HepG2 (cell line): ENCODE results near the gene TMEM117. TPM values are rescaled to one million over a fixed set of nuclear protein-coding genes. Genes with fewer than 3 reads are reported as not detected.

Experiments used
- ATAC-seq: fragments of 200-7000 bp; cut with Tn5 transposase; 3 replicates; pipeline ENCODE4 v1.9.1; 2020; ENCODE audit warnings: mild to moderate bottlenecking, moderate library complexity
- BruUV-seq: library from RNA; stranded (reverse); fragments of 400-500 nt; replicated peaks from 2 replicates; lab custom pipeline; 2021; lab: Mats Ljungman, UMichigan
- CTCF ChIA-PET: fragments of 300-600 bp; formaldehyde crosslinking; extraction: SDS; loops from one replicate; lab custom pipeline; 2021; ENCODE audit warnings: low total read pairs, inconsistent platforms, low intra/inter-chr PET ratio; lab: Yijun Ruan, JAX
- POLR2A ChIA-PET: fragments of 350-600 bp; sonication (Branson Sonifier 250); formaldehyde crosslinking; loops from one replicate; lab custom pipeline; 2020; ENCODE audit warnings: antibody characterized with exemption, inconsistent platforms; lab: Yijun Ruan, JAX
- DNase-seq: peaks from one replicate; pipeline ENCODE4 v3.0.0-alpha.2; 2015; ENCODE audit warnings: low spot score
- FAIRE-seq: peaks from 3 replicates; lab custom pipeline; 2011; peaks lifted over from hg19 to GRCh38; lab: Jason Lieb, UNC
- H2AFZ ChIP-seq: one replicate; pipeline ENCODE4 v1.6.1; 2011; ENCODE audit warnings: low read length, inconsistent platforms
- H3K27ac ChIP-seq: fragments of 300-600 bp; 3 replicates; pipeline ENCODE4 v1.8.0; 2011; ENCODE audit warnings: mixed run types, mild to moderate bottlenecking, mixed read lengths, low read length, inconsistent platforms; ENCODE audit not compliant: insufficient read depth; ENCODE audit errors: extremely low read length
- H3K27me3 ChIP-seq, 2 experiments: fragments of 200-600 bp in 1 of 2; 2 replicates in 1 of 2; 3 replicates in 1 of 2; pipeline versions ENCODE4 v1.6.0 to v1.8.0; 2011; ENCODE audit warnings: low read length in 2 of 2, mild to moderate bottlenecking in 2 of 2, moderate library complexity in 2 of 2, inconsistent platforms in 1 of 2; ENCODE audit not compliant: insufficient read depth in 2 of 2, control insufficient read depth in 1 of 2
- H3K36me3 ChIP-seq, 2 experiments: fragments of 200-600 bp in 1 of 2; replicated peaks in 1 of 2; 2 replicates in 1 of 2; 3 replicates in 1 of 2; pipeline versions ENCODE4 v1.5.1 to v1.8.0; 2011; ENCODE audit warnings: low read length in 2 of 2, inconsistent platforms in 1 of 2; ENCODE audit not compliant: insufficient read depth in 2 of 2, control insufficient read depth in 1 of 2
- H3K4me1 ChIP-seq: 2 replicates; pipeline ENCODE4 v1.5.1; 2012; ENCODE audit warnings: low read length, inconsistent platforms; ENCODE audit not compliant: insufficient read depth
- H3K4me2 ChIP-seq: 2 replicates; pipeline ENCODE4 v1.6.0; 2011; ENCODE audit warnings: low read depth, low read length, inconsistent platforms
- H3K4me3 ChIP-seq, 3 experiments: fragments of 200-600 bp in 1 of 3; sonication (generic), shearing (Covaris generic) in 1 of 3; replicated peaks in 1 of 3; 2 replicates each; pipeline ENCODE4 v1.5.1; 2011 to 2016; ENCODE audit warnings: low read length in 3 of 3, inconsistent platforms in 2 of 3, low read depth in 2 of 3, mild to moderate bottlenecking in 2 of 3, control low read depth in 1 of 3, mixed read lengths in 1 of 3; ENCODE audit not compliant: insufficient read depth in 1 of 3
- H3K79me2 ChIP-seq: one replicate; pipeline ENCODE4 v1.6.1; 2011; ENCODE audit warnings: low read length, inconsistent platforms; ENCODE audit not compliant: insufficient read depth
- H3K9ac ChIP-seq: 2 replicates; pipeline ENCODE4 v1.6.0; 2011; ENCODE audit warnings: mild to moderate bottlenecking, low read depth, low read length, inconsistent platforms; ENCODE audit not compliant: insufficient read depth
- H3K9me3 ChIP-seq: 2 replicates; pipeline ENCODE4 v1.5.1; 2012; ENCODE audit warnings: mild to moderate bottlenecking, low read length
- H4K20me1 ChIP-seq: 2 replicates; pipeline ENCODE4 v1.6.0; 2011; ENCODE audit warnings: inconsistent platforms, mild to moderate bottlenecking, low read length, moderate library complexity; ENCODE audit not compliant: insufficient read depth
- CBX1 ChIP-seq: IDR thresholded peaks from one replicate; pipeline ENCODE4 v1.6.1; 2016; ENCODE audit warnings: antibody characterized with exemption, low read depth
- GABPB1 ChIP-seq: IDR thresholded peaks from 2 replicates; pipeline ENCODE4 v1.6.1; 2016; ENCODE audit warnings: mild to moderate bottlenecking, missing genetic modification reagents, moderate library complexity, missing compliant biosample characterization
- MEIS1 ChIP-seq: sonication (generic); formaldehyde crosslinking; IDR thresholded peaks from 2 replicates; pipeline ENCODE4 v1.9.0; 2021; ENCODE audit warnings: mild to moderate bottlenecking, missing genetic modification reagents, moderate library complexity, borderline replicate concordance
- NFYB ChIP-seq: sonication (generic); formaldehyde crosslinking; IDR thresholded peaks from 2 replicates; pipeline ENCODE4 v1.4.0; 2020; ENCODE audit warnings: missing genetic modification reagents
- NR3C1 ChIP-seq: sonication (generic); formaldehyde crosslinking; IDR thresholded peaks from 2 replicates; pipeline ENCODE4 v1.4.0; 2020; ENCODE audit warnings: missing genetic modification reagents
- RARA ChIP-seq: IDR thresholded peaks from 2 replicates; pipeline ENCODE4 v1.6.1; 2016; ENCODE audit warnings: missing genetic modification reagents, missing compliant biosample characterization
- ZEB1 ChIP-seq: IDR thresholded peaks from 2 replicates; pipeline ENCODE4 v1.6.1; 2012; ENCODE audit warnings: mild to moderate bottlenecking, low read depth, inconsistent platforms; ENCODE audit not compliant: insufficient replicate concordance
- ZNF317 ChIP-seq: sonication (generic); formaldehyde crosslinking; IDR thresholded peaks from 2 replicates; pipeline ENCODE4 v1.5.0; 2020; ENCODE audit warnings: mild to moderate bottlenecking, missing genetic modification reagents
- ZNF775 ChIP-seq: sonication (generic); formaldehyde crosslinking; IDR thresholded peaks from 2 replicates; pipeline ENCODE4 v1.4.0; 2020; ENCODE audit warnings: missing genetic modification reagents, mild to moderate bottlenecking, moderate library complexity, borderline replicate concordance
- ZSCAN30 ChIP-seq: sonication (generic); formaldehyde crosslinking; IDR thresholded peaks from 2 replicates; pipeline ENCODE4 v1.5.0; 2020; ENCODE audit warnings: mild to moderate bottlenecking, missing genetic modification reagents
- WGBS: methylation state at CpG from one replicate; pipeline ENCODE4 v1.1.6; 2017; ENCODE audit warnings: low lambda C conversion rate; 5-methylcytosine and 5-hydroxymethylcytosine counted together
- in situ Hi-C: cut with HindIII; loops from 2 replicates; pipeline ENCODE4 v1.10.0; 2017; ENCODE audit warnings: low pct_unique_long_range_greater_than_20kb; ENCODE audit not compliant: extremely low pct_ligation_motif_present
- intact Hi-C: fragments of 100-400 bp; cut with micrococcal nuclease; formaldehyde crosslinking; loops from one replicate; pipeline ENCODE4 v1.10.0; 2022; ENCODE audit not compliant: unreplicated experiment
- polyA plus RNA-seq, 8 experiments: library from polyadenylated mRNA; depleted of rRNA in 3 of 8; stranded (reverse) in 7 of 8; unstranded in 1 of 8; fragments of >200 nt; fragmentation: Illumina TruSeq in 4 of 8; extraction: Trizol in 4 of 8; gene quantifications; 2 replicates each; pipeline versions ENCODE4 v1.2.1 to v1.2.3, GENCODE V29; 2011 to 2016; ENCODE audit warnings: low read depth in 4 of 8, missing spikeins in 1 of 8, mixed read lengths in 1 of 8; ENCODE audit not compliant: insufficient read depth in 1 of 8
- total RNA-seq, 5 experiments: library from RNA; depleted of rRNA; stranded (reverse); fragments of >200 nt; fragmentation: Illumina TruSeq; extraction: Trizol; gene quantifications; 2 replicates each; pipeline ENCODE4 v1.2.3, GENCODE V29; 2016; ENCODE audit warnings: low read depth in 1 of 5
- TF ChIP-seq, protein P1 (sequence below): sonication (generic); formaldehyde crosslinking; IDR thresholded peaks from 2 replicates; pipeline ENCODE4 v1.4.0; 2020; ENCODE audit warnings: mild to moderate bottlenecking, missing genetic modification reagents
- TF ChIP-seq, protein P2 (sequence below): sonication (generic); formaldehyde crosslinking; IDR thresholded peaks from 2 replicates; pipeline ENCODE4 v1.4.0; 2020; ENCODE audit warnings: missing genetic modification reagents
- TF ChIP-seq, protein P3 (sequence below): sonication (generic); IDR thresholded peaks from 2 replicates; pipeline ENCODE4 v1.6.1; 2016; ENCODE audit warnings: low read depth, borderline replicate concordance
- TF ChIP-seq, protein P4 (sequence below): sonication (generic); formaldehyde crosslinking; IDR thresholded peaks from 2 replicates; pipeline ENCODE4 v1.5.0; 2020; ENCODE audit warnings: mild to moderate bottlenecking, missing genetic modification reagents

Gene TMEM117
- total and polyA plus RNA-seq, 2 of the 13 experiments (the other 11 are each of a cell fraction or from before 2014, with no cell fraction given): 2.8 to 8.5 TPM

DNA sequence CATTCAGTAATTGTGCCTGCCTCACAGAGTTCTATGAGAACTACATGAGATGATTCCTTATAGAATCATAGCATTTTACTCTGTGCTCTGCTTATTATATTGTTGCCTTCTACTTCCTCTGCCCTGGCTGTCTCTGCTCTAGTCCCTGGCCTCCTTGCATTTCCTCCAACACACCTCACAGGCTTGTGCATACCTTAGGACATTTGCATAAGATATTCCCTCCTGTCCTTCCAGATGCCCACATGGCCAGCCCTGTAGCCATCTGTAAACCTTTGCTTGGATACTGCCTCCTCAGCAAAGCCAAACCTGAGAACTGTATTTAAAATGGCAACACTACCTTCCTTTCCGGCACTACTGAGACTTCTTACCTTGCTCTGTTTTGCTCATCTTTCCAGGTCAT, 586.7 kb downstream of the TMEM117 start:
- H3K27me3 ChIP-seq: no peaks in the 10 kb centered on the region
- H3K4me1 ChIP-seq: peaks cover 9% of the 10 kb centered on the region
- H3K9ac ChIP-seq: no peak overlapping the region
- ChIA-PET POLR2A (no interaction called here), CTCF (no interaction called here)
- no peak overlapping the region for H3K4me2 ChIP-seq
- no TSS peak for BruUV-seq
- FAIRE-seq (no peak), ATAC-seq (no peak), DNase-seq (no peak)
- H3K79me2 ChIP-seq: no peaks in the 10 kb centered on the region
- no peak overlapping the region for H3K27ac ChIP-seq
- no peak overlapping the region for H3K4me3 ChIP-seq
- no peak overlapping the region for H2AFZ ChIP-seq
- in situ Hi-C loops: no loop called here
- no peaks in the 10 kb centered on the region for H4K20me1 ChIP-seq
- intact Hi-C loops: no loop called here
- 7% methylated on average over 1 of the region's 1 CpG for WGBS
- H3K9me3 ChIP-seq: no peaks in the 10 kb centered on the region
- TF ChIP-seq ZNF775 (CRISPR knock-in tag) (no peak), MEIS1 (CRISPR knock-in tag) (no peak), NR3C1 (CRISPR knock-in tag) (no peak), ZSCAN30 (CRISPR knock-in tag) (no peak)
- TF ChIP-seq, protein P1, sequence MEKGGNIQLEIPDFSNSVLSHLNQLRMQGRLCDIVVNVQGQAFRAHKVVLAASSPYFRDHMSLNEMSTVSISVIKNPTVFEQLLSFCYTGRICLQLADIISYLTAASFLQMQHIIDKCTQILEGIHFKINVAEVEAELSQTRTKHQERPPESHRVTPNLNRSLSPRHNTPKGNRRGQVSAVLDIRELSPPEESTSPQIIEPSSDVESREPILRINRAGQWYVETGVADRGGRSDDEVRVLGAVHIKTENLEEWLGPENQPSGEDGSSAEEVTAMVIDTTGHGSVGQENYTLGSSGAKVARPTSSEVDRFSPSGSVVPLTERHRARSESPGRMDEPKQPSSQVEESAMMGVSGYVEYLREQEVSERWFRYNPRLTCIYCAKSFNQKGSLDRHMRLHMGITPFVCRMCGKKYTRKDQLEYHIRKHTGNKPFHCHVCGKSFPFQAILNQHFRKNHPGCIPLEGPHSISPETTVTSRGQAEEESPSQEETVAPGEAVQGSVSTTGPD: no peak
- no peaks in the 10 kb centered on the region for H3K36me3 ChIP-seq

DNA sequence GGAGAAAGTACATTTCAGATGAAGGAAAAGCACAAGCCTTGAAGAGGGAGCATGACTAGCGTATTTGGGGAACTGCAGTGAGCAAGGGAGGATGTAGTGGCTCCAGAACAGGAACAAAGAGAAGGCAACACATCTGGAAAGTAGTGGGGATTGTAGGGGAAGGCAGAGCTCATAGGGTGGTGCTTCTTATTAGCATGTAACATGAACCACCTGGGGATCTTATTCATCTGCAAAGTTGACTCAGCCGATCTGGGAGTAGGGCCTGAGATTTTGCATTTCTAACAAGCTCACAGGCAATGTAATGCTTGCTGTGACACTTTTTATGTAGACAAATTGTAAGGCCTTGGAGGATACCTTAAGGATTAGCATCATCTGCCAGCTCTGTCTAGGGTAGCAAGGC, 592.9 kb downstream of the TMEM117 start:
- in situ Hi-C loops (no loop called here), intact Hi-C loops (no loop called here)
- BruUV-seq: no TSS peak
- H3K79me2 ChIP-seq: no peaks in the 10 kb centered on the region
- FAIRE-seq (no peak), ATAC-seq (no peak), DNase-seq (no peak)
- H3K4me1 ChIP-seq: peaks cover 9% of the 10 kb centered on the region
- ChIA-PET CTCF (no interaction called here), POLR2A (no interaction called here)
- H2AFZ ChIP-seq: no peak overlapping the region
- no peaks in the 10 kb centered on the region for H3K9me3 ChIP-seq
- H3K27me3 ChIP-seq: peaks cover 0 to 7% of the 10 kb centered on the region in 2 experiments; a peak in 1 of 5 replicates
- H4K20me1 ChIP-seq: no peaks in the 10 kb centered on the region
- no peak overlapping the region for H3K9ac ChIP-seq
- no peak overlapping the region for H3K27ac ChIP-seq
- H3K4me3 ChIP-seq: no peak overlapping the region
- WGBS: 0% methylated on average over 2 of the region's 2 CpGs
- H3K4me2 ChIP-seq: no peak overlapping the region
- H3K36me3 ChIP-seq: no peaks in the 10 kb centered on the region
- TF ChIP-seq, protein P2, sequence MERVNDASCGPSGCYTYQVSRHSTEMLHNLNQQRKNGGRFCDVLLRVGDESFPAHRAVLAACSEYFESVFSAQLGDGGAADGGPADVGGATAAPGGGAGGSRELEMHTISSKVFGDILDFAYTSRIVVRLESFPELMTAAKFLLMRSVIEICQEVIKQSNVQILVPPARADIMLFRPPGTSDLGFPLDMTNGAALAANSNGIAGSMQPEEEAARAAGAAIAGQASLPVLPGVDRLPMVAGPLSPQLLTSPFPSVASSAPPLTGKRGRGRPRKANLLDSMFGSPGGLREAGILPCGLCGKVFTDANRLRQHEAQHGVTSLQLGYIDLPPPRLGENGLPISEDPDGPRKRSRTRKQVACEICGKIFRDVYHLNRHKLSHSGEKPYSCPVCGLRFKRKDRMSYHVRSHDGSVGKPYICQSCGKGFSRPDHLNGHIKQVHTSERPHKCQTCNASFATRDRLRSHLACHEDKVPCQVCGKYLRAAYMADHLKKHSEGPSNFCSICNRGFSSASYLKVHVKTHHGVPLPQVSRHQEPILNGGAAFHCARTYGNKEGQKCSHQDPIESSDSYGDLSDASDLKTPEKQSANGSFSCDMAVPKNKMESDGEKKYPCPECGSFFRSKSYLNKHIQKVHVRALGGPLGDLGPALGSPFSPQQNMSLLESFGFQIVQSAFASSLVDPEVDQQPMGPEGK (CRISPR knock-in tag): no peak
- TF ChIP-seq ZEB1 (no peak), ZNF317 (CRISPR knock-in tag) (no peak), NFYB (CRISPR knock-in tag) (no peak), RARA (CRISPR knock-in tag) (no peak), CBX1 (no peak), GABPB1 (no peak)
- TF ChIP-seq, protein P3, sequence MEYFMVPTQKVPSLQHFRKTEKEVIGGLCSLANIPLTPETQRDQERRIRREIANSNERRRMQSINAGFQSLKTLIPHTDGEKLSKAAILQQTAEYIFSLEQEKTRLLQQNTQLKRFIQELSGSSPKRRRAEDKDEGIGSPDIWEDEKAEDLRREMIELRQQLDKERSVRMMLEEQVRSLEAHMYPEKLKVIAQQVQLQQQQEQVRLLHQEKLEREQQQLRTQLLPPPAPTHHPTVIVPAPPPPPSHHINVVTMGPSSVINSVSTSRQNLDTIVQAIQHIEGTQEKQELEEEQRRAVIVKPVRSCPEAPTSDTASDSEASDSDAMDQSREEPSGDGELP: no peak
- TF ChIP-seq, protein P4, sequence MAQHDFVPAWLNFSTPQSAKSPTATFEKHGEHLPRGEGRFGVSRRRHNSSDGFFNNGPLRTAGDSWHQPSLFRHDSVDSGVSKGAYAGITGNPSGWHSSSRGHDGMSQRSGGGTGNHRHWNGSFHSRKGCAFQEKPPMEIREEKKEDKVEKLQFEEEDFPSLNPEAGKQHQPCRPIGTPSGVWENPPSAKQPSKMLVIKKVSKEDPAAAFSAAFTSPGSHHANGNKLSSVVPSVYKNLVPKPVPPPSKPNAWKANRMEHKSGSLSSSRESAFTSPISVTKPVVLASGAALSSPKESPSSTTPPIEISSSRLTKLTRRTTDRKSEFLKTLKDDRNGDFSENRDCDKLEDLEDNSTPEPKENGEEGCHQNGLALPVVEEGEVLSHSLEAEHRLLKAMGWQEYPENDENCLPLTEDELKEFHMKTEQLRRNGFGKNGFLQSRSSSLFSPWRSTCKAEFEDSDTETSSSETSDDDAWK (CRISPR knock-in tag): no peak
